KMS-11 (cell line): ENCODE data around the gene GEMIN7.

Source experiments
- H2AFZ ChIP-seq: fragments of 200-600 bp; sonication (generic); 2 replicates; pipeline ENCODE4 v1.6.1; 2016; ENCODE audit warnings: antibody characterized with exemption, mixed run types, low read depth
- H3K27ac ChIP-seq: fragments of 200-600 bp; sonication (generic); 2 replicates; pipeline ENCODE4 v1.6.1; 2016; ENCODE audit warnings: mild to moderate bottlenecking, mixed run types
- H3K27me3 ChIP-seq: fragments of 200-600 bp; sonication (generic); 2 replicates; pipeline ENCODE4 v1.6.1; 2017; ENCODE audit warnings: mild to moderate bottlenecking, low read depth, mixed run types, moderate library complexity; ENCODE audit not compliant: insufficient read depth
- H3K36me3 ChIP-seq: fragments of 200-600 bp; sonication (generic); 2 replicates; pipeline ENCODE4 v1.6.1; 2017; ENCODE audit warnings: mild to moderate bottlenecking, mixed run types; ENCODE audit not compliant: insufficient read depth
- H3K4me1 ChIP-seq: fragments of 200-600 bp; sonication (generic); 2 replicates; pipeline ENCODE4 v1.6.1; 2016; ENCODE audit warnings: mild to moderate bottlenecking, low read depth, mixed run types; ENCODE audit not compliant: poor library complexity, severe bottlenecking
- H3K4me2 ChIP-seq: fragments of 200-600 bp; sonication (generic); 2 replicates; pipeline ENCODE4 v1.7.0; 2016; ENCODE audit warnings: mild to moderate bottlenecking, mixed run types
- H3K4me3 ChIP-seq: fragments of 200-600 bp; sonication (generic); IDR thresholded peaks from 2 replicates; pipeline ENCODE4 v1.6.1; 2017; ENCODE audit warnings: low read depth, low read length, mixed read lengths; ENCODE audit not compliant: insufficient read depth
- H3K79me2 ChIP-seq: fragments of 200-600 bp; sonication (generic); 2 replicates; pipeline ENCODE4 v1.6.1; 2016; ENCODE audit warnings: low read depth, mixed run types; ENCODE audit not compliant: insufficient read depth
- H3K9ac ChIP-seq: fragments of 200-600 bp; sonication (generic); 2 replicates; pipeline ENCODE4 v1.6.1; 2016; ENCODE audit warnings: mild to moderate bottlenecking, mixed run types
- H4K20me1 ChIP-seq: fragments of 200-600 bp; sonication (generic); 2 replicates; pipeline ENCODE4 v1.6.1; 2016; ENCODE audit warnings: mild to moderate bottlenecking, mixed run types; ENCODE audit not compliant: insufficient read depth
- TF ChIP-seq, protein P1 (sequence below): fragments of 200-600 bp; sonication (generic); conservative IDR thresholded peaks from 2 replicates; pipeline ENCODE4 v1.6.1; 2017; ENCODE audit warnings: low read depth, mild to moderate bottlenecking, antibody characterized with exemption, low read length, moderate library complexity, mixed read lengths

GEMIN7 gene

DNA sequence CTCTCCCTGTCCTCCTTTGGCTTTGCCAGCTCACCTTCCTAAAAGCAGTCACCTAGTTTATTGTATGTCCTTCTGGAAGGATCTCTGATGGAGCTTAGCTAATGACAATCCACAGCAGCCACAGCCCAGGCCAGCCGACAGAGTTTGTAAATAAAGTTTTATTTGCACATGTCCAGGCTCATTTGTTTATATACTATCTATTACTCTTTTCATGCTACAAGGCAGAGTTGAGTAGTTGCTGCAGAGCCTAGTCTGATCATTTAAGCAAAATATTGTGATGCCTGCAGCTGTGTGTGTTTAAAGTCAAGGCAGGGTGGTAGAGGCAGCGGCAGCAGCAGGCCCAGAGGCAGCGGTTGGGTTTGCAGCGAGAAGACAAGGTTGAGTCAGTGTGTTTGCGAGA lies 49.1 kb downstream of the GEMIN7 start:
- peaks cover 66% of the 10 kb centered on the region for H3K4me1 ChIP-seq
- H3K9ac ChIP-seq: no peak overlapping the region
- peaks cover 78% of the 10 kb centered on the region for H3K79me2 ChIP-seq
- TF ChIP-seq, protein P1, sequence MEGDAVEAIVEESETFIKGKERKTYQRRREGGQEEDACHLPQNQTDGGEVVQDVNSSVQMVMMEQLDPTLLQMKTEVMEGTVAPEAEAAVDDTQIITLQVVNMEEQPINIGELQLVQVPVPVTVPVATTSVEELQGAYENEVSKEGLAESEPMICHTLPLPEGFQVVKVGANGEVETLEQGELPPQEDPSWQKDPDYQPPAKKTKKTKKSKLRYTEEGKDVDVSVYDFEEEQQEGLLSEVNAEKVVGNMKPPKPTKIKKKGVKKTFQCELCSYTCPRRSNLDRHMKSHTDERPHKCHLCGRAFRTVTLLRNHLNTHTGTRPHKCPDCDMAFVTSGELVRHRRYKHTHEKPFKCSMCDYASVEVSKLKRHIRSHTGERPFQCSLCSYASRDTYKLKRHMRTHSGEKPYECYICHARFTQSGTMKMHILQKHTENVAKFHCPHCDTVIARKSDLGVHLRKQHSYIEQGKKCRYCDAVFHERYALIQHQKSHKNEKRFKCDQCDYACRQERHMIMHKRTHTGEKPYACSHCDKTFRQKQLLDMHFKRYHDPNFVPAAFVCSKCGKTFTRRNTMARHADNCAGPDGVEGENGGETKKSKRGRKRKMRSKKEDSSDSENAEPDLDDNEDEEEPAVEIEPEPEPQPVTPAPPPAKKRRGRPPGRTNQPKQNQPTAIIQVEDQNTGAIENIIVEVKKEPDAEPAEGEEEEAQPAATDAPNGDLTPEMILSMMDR: no peak
- H3K36me3 ChIP-seq: no peaks in the 10 kb centered on the region
- H2AFZ ChIP-seq: no peak overlapping the region
- H3K4me3 ChIP-seq: no peak overlapping the region
- no peaks in the 10 kb centered on the region for H3K27me3 ChIP-seq
- H4K20me1 ChIP-seq: no peaks in the 10 kb centered on the region
- no peak overlapping the region for H3K4me2 ChIP-seq
- no peak overlapping the region for H3K27ac ChIP-seq

DNA sequence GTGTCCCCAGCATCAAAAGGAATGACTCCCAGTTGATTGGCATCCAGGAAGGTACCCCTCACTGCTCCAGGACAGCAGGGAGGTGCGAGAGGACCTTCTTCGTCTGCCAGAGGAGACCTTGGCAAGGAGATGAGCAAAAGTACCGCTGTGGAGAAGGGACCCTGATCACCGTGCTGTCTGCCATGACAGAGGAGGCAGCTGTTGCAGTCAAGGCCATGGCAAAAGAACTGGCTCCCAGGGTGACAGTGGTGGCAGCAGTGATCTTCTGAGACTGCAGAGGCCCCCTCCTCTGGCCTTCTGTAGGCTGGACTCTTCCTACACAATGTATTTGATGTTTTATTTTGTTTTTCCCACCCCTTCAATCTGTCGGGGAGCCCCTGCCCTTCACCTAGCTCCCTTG lies 49.7 kb downstream of the GEMIN7 start:
- H3K27ac ChIP-seq: no peak overlapping the region
- no peaks in the 10 kb centered on the region for H3K27me3 ChIP-seq
- TF ChIP-seq, protein P1: no peak
- peaks cover 78% of the 10 kb centered on the region for H3K79me2 ChIP-seq
- H2AFZ ChIP-seq: no peak overlapping the region
- H3K4me2 ChIP-seq: no peak overlapping the region
- H3K9ac ChIP-seq: no peak overlapping the region
- no peaks in the 10 kb centered on the region for H4K20me1 ChIP-seq
- no peak overlapping the region for H3K4me3 ChIP-seq
- H3K4me1 ChIP-seq: peaks cover 73% of the 10 kb centered on the region
- no peaks in the 10 kb centered on the region for H3K36me3 ChIP-seq

GRCh38 chr19:45130236-45130635 lies 51.2 kb downstream of the GEMIN7 start:
- H2AFZ ChIP-seq: no peak overlapping the region
- H3K27me3 ChIP-seq: no peaks in the 10 kb centered on the region
- no peak overlapping the region; the same call in 1 of the 2 replicates for H3K9ac ChIP-seq
- H3K36me3 ChIP-seq: no peaks in the 10 kb centered on the region
- peak overlapping the region; percentile 60; the same call in 1 of the 2 replicates for H3K27ac ChIP-seq
- H3K4me1 ChIP-seq: peaks cover 87% of the 10 kb centered on the region
- no peak overlapping the region for H3K4me3 ChIP-seq
- peak overlapping the region; percentile 47 for H3K4me2 ChIP-seq
- no peaks in the 10 kb centered on the region for H4K20me1 ChIP-seq
- H3K79me2 ChIP-seq: peaks cover 80% of the 10 kb centered on the region
- TF ChIP-seq, protein P1: no peak

DNA sequence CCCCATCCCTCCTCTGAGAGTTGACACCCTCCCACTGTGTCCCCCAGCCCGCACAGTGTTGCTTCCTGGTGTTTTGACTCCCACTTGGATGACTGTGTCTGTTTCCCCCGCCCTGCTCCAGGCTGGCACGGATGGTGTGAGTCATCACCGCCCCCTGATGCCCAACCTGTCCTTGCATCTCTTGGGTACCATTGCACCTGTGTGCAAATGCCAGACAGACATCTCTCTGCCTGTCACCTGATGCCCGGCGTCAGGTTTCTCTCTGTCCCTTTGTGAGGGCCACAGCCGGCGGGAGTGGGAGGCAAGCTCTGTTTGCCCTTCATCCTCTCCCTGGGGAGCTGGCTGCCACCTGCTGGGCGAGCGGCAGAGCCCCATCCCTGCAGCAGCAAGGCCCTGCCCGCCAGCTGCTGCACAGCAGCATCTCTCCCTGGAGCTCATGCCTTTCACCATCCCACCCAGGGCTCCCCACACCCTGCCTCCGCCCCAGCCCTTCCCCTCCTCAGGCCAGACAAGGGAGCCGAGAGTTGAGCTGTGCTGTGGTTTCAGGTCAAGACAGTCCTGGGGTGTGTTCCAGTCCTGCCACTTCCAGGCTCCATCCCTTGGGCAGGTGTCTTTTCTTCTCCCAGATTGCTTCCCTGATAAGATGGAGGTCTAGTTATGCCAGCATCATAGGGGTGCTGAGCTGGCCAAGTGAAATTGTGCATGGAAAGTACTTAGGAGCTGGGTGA lies 52.0 kb downstream of the GEMIN7 start:
- Histone ChIP-seq H2AFZ (no peak overlapping the region), H3K27ac (peak overlapping the region; percentile 60), H4K20me1 (no peaks in the 10 kb centered on the region), H3K27me3 (no peaks in the 10 kb centered on the region), H3K4me1 (peaks cover 88% of the 10 kb centered on the region), H3K79me2 (peaks cover 88% of the 10 kb centered on the region), H3K4me3 (no peak overlapping the region), H3K36me3 (no peaks in the 10 kb centered on the region), H3K9ac (peak overlapping the region; percentile 4; the same call in 1 of the 2 replicates), H3K4me2 (peak overlapping the region; percentile 47)
- TF ChIP-seq, protein P1: peak; percentile 76
